K562 (cell line): ENCODE results near the gene XPA. TPM values are rescaled to one million over a fixed set of nuclear protein-coding genes. Genes with fewer than 3 reads are reported as not detected.

ENCODE experiments used
- ARID2 ChIP-seq: fragments of 450-650 bp; IDR thresholded peaks from 2 replicates; pipeline ENCODE4 v1.6.1; 2017; ENCODE audit warnings: antibody characterized with exemption, mild to moderate bottlenecking
- BDP1 ChIP-seq: IDR thresholded peaks from 3 replicates; pipeline ENCODE4 v1.6.1; 2011; ENCODE audit not compliant: insufficient read length, insufficient read depth
- DIDO1 ChIP-seq: fragments of 450-650 bp; IDR thresholded peaks from 2 replicates; pipeline ENCODE4 v1.6.1; 2016; ENCODE audit warnings: low read depth, missing biosample characterization, missing genetic modification characterization
- FOXA1 ChIP-seq: fragments of 450-650 bp; IDR thresholded peaks from 2 replicates; pipeline ENCODE4 v1.6.1; 2016; ENCODE audit warnings: mild to moderate bottlenecking, borderline replicate concordance
- FOXP1 ChIP-seq: sonication (generic); formaldehyde crosslinking; IDR thresholded peaks from 2 replicates; pipeline ENCODE4 v1.8.0; 2022; ENCODE audit warnings: mild to moderate bottlenecking, missing genetic modification reagents
- FUS ChIP-seq: fragments of 200-400 bp; formaldehyde crosslinking; optimal IDR thresholded peaks from 2 replicates; pipeline ENCODE3; 2017; ENCODE audit warnings: low read depth, low read length
- GATAD2A ChIP-seq: fragments of 450-650 bp; IDR thresholded peaks from 2 replicates; pipeline ENCODE4 v1.6.1; 2017
- GATAD2B ChIP-seq: fragments of 450-650 bp; IDR thresholded peaks from 2 replicates; pipeline ENCODE4 v1.6.1; 2017; ENCODE audit warnings: mild to moderate bottlenecking, borderline replicate concordance
- POLR2H ChIP-seq: IDR thresholded peaks from 2 replicates; pipeline ENCODE4 v1.6.1; 2016; ENCODE audit warnings: missing genetic modification characterization, low read depth, mild to moderate bottlenecking, control low read depth, missing compliant biosample characterization, moderate library complexity
- PRPF4 ChIP-seq: fragments of 200-400 bp; formaldehyde crosslinking; IDR thresholded peaks from one replicate; pipeline ENCODE4 v1.6.1; 2017; ENCODE audit warnings: low read length, low read depth, mild to moderate bottlenecking; ENCODE audit not compliant: insufficient read depth, poor library complexity, severe bottlenecking
- SMARCA5 ChIP-seq: fragments of 450-650 bp; IDR thresholded peaks from 2 replicates; pipeline ENCODE4 v1.6.1; 2016
- SP1 ChIP-seq: sonication (generic); formaldehyde crosslinking; IDR thresholded peaks from 2 replicates; pipeline ENCODE4 v1.8.1; 2022; ENCODE audit warnings: mild to moderate bottlenecking, missing genetic modification reagents
- XRCC3 ChIP-seq: fragments of 450-650 bp; IDR thresholded peaks from 2 replicates; pipeline ENCODE4 v1.6.1; 2017; ENCODE audit warnings: mild to moderate bottlenecking, moderate library complexity
- ZFP30 ChIP-seq: fragments of 250-450 bp; sonication (Bioruptor Pico); IDR thresholded peaks from 2 replicates; pipeline ENCODE4 v1.8.0; 2022; ENCODE audit warnings: moderate library complexity, mild to moderate bottlenecking, inconsistent platforms, borderline replicate concordance
- ZNF696 ChIP-seq: fragments of 250-450 bp; sonication (Bioruptor Pico); conservative IDR thresholded peaks from 2 replicates; pipeline ENCODE4 v1.4.0; 2020; ENCODE audit warnings: mild to moderate bottlenecking, moderate library complexity
- ZNF79 ChIP-seq: fragments of 250-450 bp; sonication (Bioruptor Pico); IDR thresholded peaks from 2 replicates; pipeline ENCODE4 v1.4.0; 2020; ENCODE audit warnings: low read depth, mild to moderate bottlenecking, moderate library complexity
- polyA plus RNA-seq, 8 experiments: library from polyadenylated mRNA; depleted of rRNA in 4 of 8; stranded (reverse) in 5 of 8; unstranded in 3 of 8; fragments of >200 nt; fragmentation: Nextera tagmentation in 2 of 8; fragmentation: Illumina TruSeq in 1 of 8; extraction: Ambion mirVana in 2 of 8; extraction: Trizol in 1 of 8; gene quantifications; 2 replicates each; pipeline versions ENCODE4 v1.2.1 to v1.2.3, GENCODE V29; 2011 to 2014; ENCODE audit warnings: inconsistent platforms in 1 of 8, missing spikeins in 1 of 8
- total RNA-seq, 7 experiments: library from RNA; depleted of rRNA in 6 of 7; stranded (reverse); fragments of >200 nt in 6 of 7; fragmentation: Illumina TruSeq in 2 of 7; extraction: Trizol in 2 of 7; gene quantifications; 2 replicates each; pipeline versions ENCODE4 v1.2.1 to v1.2.3, GENCODE V29; 2011 to 2021; ENCODE audit warnings: low replicate concordance in 1 of 7
- TF ChIP-seq, protein P1 (sequence below): fragments of 200-400 bp; formaldehyde crosslinking; IDR thresholded peaks from 2 replicates; pipeline ENCODE4 v1.6.1; 2017; ENCODE audit warnings: mild to moderate bottlenecking, low read depth, low read length, moderate library complexity
- TF ChIP-seq, protein P2 (sequence below): fragments of 250-450 bp; sonication (Bioruptor Pico); IDR thresholded peaks from 2 replicates; pipeline ENCODE4 v1.4.0; 2020
- TF ChIP-seq, protein P3 (sequence below): fragments of 250-450 bp; sonication (Bioruptor Pico); IDR thresholded peaks from 2 replicates; pipeline ENCODE4 v1.5.0; 2021
- TF ChIP-seq, protein P4 (sequence below): sonication (generic); formaldehyde crosslinking; IDR thresholded peaks from 2 replicates; pipeline ENCODE4 v1.9.0; 2022; ENCODE audit warnings: mild to moderate bottlenecking, missing genetic modification reagents
- TF ChIP-seq, protein P5 (sequence below): fragments of 450-650 bp; IDR thresholded peaks from 2 replicates; pipeline ENCODE4 v1.6.1; 2017; ENCODE audit warnings: mild to moderate bottlenecking, moderate library complexity

The XPA gene
- total and polyA plus RNA-seq, 9 of the 15 experiments (the other 6 are each of a cell fraction or from before 2014, with no cell fraction given): 5.1 to 18.2 (median 14.1) TPM

DNA sequence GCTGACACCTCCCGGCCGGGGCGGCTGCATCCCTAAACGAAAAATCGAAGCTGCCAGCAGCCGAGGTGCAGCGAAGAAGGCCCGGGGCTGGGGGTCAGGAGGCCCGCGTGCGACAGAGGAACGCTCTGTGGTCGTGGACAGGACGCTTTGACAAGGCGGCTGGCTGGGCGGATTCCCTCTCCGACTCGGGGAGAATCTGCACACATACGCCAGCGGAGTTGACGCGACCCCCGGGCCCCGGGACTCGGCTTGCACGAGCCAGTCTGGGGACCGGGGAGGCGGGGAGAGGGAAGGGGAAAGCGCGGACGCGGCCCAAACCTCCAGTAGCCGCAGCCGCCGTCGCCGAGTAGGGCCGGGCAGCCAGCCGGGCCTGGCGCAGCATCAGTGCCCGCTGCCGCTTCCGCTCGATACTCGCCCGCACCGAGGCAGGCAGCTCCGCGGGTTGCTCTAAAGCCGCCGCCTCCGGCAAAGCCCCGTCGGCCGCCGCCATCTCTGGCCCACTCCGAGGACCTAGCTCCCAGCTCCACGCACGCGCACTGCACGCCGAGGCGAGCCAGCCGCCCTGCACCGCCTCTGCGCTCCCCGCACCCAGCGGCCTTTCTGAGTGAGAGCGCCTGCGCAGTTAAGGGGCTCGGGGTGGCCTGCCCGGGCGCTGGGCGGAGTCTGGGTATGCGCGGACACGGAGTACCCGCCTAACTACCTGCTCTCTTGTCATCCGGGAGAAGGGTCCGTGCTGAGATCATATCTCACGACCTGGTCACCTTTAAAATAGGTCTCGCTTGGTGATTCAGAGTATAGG is at the start of gene XPA (continued):
- TF ChIP-seq, protein P1, sequence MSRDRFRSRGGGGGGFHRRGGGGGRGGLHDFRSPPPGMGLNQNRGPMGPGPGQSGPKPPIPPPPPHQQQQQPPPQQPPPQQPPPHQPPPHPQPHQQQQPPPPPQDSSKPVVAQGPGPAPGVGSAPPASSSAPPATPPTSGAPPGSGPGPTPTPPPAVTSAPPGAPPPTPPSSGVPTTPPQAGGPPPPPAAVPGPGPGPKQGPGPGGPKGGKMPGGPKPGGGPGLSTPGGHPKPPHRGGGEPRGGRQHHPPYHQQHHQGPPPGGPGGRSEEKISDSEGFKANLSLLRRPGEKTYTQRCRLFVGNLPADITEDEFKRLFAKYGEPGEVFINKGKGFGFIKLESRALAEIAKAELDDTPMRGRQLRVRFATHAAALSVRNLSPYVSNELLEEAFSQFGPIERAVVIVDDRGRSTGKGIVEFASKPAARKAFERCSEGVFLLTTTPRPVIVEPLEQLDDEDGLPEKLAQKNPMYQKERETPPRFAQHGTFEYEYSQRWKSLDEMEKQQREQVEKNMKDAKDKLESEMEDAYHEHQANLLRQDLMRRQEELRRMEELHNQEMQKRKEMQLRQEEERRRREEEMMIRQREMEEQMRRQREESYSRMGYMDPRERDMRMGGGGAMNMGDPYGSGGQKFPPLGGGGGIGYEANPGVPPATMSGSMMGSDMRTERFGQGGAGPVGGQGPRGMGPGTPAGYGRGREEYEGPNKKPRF: no peak
- TF ChIP-seq ZNF696 (no peak), GATAD2A (no peak), XRCC3 (no peak), POLR2H (tag) (no peak), ARID2 (no peak), ZFP30 (CRISPR knock-in tag) (no peak), DIDO1 (tag) (0 out of 2 replicates have a peak, but pooled peaks have one; percentile 25), FOXA1 (no peak), SP1 (CRISPR knock-in tag) (peak; percentile 72), FOXP1 (CRISPR knock-in tag) (no peak), ZNF79 (CRISPR knock-in tag) (no peak), PRPF4 (no peak), FUS (no peak), GATAD2B (no peak), SMARCA5 (no peak), BDP1 (no peak)
- TF ChIP-seq, protein P2, sequence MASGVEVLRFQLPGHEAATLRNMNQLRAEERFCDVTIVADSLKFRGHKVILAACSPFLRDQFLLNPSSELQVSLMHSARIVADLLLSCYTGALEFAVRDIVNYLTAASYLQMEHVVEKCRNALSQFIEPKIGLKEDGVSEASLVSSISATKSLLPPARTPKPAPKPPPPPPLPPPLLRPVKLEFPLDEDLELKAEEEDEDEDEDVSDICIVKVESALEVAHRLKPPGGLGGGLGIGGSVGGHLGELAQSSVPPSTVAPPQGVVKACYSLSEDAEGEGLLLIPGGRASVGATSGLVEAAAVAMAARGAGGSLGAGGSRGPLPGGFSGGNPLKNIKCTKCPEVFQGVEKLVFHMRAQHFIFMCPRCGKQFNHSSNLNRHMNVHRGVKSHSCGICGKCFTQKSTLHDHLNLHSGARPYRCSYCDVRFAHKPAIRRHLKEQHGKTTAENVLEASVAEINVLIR (CRISPR knock-in tag): no peak
- TF ChIP-seq, protein P3, sequence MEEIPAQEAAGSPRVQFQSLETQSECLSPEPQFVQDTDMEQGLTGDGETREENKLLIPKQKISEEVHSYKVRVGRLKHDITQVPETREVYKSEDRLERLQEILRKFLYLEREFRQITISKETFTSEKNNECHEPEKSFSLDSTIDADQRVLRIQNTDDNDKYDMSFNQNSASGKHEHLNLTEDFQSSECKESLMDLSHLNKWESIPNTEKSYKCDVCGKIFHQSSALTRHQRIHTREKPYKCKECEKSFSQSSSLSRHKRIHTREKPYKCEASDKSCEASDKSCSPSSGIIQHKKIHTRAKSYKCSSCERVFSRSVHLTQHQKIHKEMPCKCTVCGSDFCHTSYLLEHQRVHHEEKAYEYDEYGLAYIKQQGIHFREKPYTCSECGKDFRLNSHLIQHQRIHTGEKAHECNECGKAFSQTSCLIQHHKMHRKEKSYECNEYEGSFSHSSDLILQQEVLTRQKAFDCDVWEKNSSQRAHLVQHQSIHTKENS (CRISPR knock-in tag): no peak
- TF ChIP-seq, protein P4, sequence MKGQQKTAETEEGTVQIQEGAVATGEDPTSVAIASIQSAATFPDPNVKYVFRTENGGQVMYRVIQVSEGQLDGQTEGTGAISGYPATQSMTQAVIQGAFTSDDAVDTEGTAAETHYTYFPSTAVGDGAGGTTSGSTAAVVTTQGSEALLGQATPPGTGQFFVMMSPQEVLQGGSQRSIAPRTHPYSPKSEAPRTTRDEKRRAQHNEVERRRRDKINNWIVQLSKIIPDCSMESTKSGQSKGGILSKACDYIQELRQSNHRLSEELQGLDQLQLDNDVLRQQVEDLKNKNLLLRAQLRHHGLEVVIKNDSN (CRISPR knock-in tag): no peak
- TF ChIP-seq, protein P5, sequence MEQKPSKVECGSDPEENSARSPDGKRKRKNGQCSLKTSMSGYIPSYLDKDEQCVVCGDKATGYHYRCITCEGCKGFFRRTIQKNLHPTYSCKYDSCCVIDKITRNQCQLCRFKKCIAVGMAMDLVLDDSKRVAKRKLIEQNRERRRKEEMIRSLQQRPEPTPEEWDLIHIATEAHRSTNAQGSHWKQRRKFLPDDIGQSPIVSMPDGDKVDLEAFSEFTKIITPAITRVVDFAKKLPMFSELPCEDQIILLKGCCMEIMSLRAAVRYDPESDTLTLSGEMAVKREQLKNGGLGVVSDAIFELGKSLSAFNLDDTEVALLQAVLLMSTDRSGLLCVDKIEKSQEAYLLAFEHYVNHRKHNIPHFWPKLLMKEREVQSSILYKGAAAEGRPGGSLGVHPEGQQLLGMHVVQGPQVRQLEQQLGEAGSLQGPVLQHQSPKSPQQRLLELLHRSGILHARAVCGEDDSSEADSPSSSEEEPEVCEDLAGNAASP: no peak
